ENCODE data around the gene ASTL.

Gene ASTL

GRCh38 chr2:96159084-96159830 is 21.0 kb upstream of the ASTL start:
- DNase-seq (ENCODE audit: low read depth in 2 of 2), result no peak

GRCh38 chr2:96158554-96158940 is 20.2 kb upstream of the ASTL start:
- no peak for DNase-seq (ENCODE audit: low read depth in 2 of 2)

GRCh38 chr2:96157649-96158553 is 19.6 kb upstream of the ASTL start:
- DNase-seq (ENCODE audit: low read depth in 2 of 2), result peak; percentile 83 to 89

- DNase-seq (ENCODE audit: low read depth in 2 of 2), result no peak
Measured at GRCh38 chr2:96156926-96157648, 18.8 kb upstream of the ASTL start.

- no peak for DNase-seq (ENCODE audit: low read depth in 2 of 2)
Measured at GRCh38 chr2:96156011-96156820, 17.9 kb upstream of the ASTL start.

- no peak for DNase-seq (ENCODE audit: low read depth in 2 of 2)
Measured at GRCh38 chr2:96154506-96155380, 16.4 kb upstream of the ASTL start.

GRCh38 chr2:96153991-96154431 is 15.7 kb upstream of the ASTL start:
- DNase-seq (ENCODE audit: low read depth in 2 of 2), result no peak

GRCh38 chr2:96153291-96153713 is 15.0 kb upstream of the ASTL start:
- no peak for DNase-seq (ENCODE audit: low read depth in 2 of 2)

GRCh38 chr2:96152304-96153161 is 14.2 kb upstream of the ASTL start:
- no peak for DNase-seq (ENCODE audit: low read depth in 2 of 2)

GRCh38 chr2:96151595-96152303 is 13.4 kb upstream of the ASTL start:
- DNase-seq (ENCODE audit: low read depth in 2 of 2), result no peak

- no peak for DNase-seq (ENCODE audit: low read depth in 2 of 2)
Measured at GRCh38 chr2:96150791-96151594, 12.7 kb upstream of the ASTL start.

- no peak for DNase-seq (ENCODE audit: low read depth in 2 of 2)
Measured at GRCh38 chr2:96150007-96150640, 11.8 kb upstream of the ASTL start.

GRCh38 chr2:96148410-96149217 is 10.3 kb upstream of the ASTL start:
- peak; percentile 96 to 98 for DNase-seq (ENCODE audit: low read depth in 2 of 2)

GRCh38 chr2:96147593-96148201 is 9.4 kb upstream of the ASTL start:
- DNase-seq (ENCODE audit: low read depth in 2 of 2), result no peak

GRCh38 chr2:96146881-96147592 is 8.7 kb upstream of the ASTL start:
- DNase-seq (ENCODE audit: low read depth in 2 of 2), result no peak
